T follicular helper cell (primary cell): ENCODE results near the gene UBR3.
"Not testable (repeated sequence)": the region's sequence is repeated elsewhere in the genome, so short reads cannot be mapped to it uniquely, and the experiment has no call there.

ENCODE experiments used
- DNase-seq: peaks from one replicate; pipeline ENCODE4 v3.0.0-alpha.2; 2020; ENCODE audit warnings: low read depth

Gene UBR3

DNA sequence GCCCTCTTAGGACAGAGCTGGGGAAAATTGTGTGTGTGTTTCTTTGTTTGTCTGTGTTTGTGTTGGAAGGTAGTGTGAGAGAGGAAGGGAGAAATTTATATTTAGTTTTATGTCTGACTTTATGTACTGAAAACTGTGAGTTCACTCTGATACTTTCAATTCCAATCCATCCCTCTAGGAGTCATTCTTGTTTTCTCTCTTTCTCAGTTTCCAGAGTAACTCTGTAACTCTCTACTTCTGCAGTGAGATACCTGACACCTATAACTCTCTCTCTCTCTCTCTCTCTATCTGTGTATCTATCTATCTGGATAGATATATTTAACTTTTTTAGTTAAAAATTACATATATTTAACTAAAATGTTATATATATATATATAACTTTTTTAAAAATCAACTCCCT is 128.7 kb downstream of the UBR3 start:
- DNase-seq = no peak

GRCh38 chr2:169957219-169957618 is 130.0 kb downstream of the UBR3 start:
- not testable (repeated sequence) for DNase-seq

DNA sequence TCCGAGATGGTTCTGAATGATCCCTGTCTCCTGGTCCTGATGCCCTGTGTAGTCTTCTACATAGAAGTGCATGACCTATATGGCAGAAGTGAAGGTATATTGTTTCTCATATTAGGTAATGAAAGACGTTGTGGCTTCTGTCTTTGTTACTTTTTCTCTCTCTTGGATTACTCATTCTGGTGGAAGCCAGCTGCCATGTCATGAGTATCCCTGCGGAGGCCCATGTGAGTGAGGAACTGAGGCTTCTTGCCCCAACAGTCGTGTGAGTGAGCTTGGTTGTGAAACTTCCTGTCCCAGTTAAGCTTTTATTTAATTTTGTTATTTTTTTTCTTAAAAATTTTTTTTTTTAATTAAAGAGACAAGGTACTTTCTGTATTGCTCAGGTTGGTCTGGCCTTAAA is 134.7 kb downstream of the UBR3 start:
- DNase-seq = no peak

- DNase-seq = no peak
These were observed 136.5 kb downstream of the UBR3 start for GRCh38 chr2:169963786-169964185.

DNA sequence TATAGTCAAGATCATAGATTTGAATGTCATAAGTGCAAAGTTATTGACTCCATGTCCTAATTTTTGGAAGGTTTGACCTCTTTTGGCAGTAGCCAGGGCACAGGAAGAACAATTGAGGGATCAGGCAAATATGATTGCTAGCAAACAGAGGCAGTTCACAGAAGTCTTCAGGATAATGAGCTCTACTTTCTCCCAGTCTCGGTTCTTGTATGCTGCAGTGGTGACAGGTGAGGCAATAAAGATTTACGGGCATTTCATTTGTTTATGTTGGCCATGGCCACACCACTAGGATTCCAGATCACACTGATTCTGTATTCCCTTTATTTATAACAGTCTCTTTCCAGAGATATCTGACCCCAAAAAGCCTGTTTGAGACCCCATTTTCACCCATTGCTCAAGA is 137.5 kb downstream of the UBR3 start:
- DNase-seq = no peak

GRCh38 chr2:169965495-169965894 is 138.2 kb downstream of the UBR3 start:
- no peak for DNase-seq

DNA sequence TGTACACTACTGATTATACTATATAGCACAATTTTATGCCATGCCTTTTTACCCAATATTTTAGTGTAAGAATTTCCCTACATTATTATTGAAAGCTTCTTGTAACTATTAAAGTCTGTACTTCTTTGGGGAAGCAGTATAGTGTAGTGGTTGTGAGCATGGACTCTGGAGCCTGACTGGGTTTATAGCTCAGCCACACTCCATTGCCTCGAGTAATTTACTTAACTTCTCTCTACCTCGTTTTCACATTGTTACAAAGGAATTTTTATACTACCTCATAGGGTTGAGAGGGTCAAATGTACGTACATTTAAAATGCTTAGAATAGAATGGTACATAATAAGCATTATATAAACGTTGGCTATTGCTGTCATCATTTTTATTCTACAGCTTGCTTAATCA is 139.2 kb downstream of the UBR3 start:
- no peak for DNase-seq

DNA sequence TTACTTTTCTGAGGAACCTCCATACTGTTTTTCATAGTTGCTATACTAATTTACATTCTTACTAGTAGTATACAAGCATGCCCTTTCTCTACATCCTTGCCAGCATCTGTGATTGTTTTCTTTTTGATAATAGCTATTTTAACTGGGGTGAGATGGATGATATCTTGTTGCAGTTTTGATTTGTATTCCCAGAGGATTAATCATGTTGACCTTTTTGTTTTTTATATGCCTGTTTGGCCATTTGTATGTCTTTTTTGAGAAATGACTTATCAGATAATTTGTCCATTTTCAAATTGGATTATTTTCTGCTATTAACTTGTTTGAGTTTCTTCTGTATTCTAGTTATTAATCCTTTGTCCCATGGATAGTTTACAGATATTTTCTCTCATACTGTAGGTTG is 141.5 kb downstream of the UBR3 start:
- DNase-seq = no peak

- no peak for DNase-seq
These were observed 148.0 kb downstream of the UBR3 start for GRCh38 chr2:169975221-169975620.

DNA sequence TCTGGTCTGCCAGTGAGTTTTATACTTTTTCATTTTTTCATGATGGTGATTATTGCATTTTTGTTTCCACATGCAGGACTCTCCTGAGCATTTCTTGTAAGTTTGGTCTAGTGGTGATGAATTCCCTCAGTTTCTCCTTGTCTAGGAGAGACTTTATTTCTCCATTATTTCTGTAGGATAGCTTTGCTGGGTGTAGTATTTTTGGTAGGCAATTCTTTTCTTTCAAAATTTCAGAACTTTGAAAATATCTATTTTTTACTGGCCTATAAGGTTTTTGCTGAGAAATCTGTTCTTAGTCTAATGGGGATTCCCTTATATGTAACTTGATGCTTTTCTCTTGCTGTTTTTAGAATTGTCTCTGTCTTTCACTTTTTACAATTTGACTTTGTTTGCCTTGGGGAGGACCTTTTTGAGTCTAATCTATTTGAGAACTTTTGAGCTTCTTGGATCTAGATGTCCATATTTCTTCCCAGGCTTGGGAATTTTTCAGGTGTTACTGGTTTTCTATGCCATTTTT is 149.1 kb downstream of the UBR3 start:
- DNase-seq = no peak

- no peak for DNase-seq
These were observed 150.3 kb downstream of the UBR3 start for GRCh38 chr2:169977530-169977929.

DNA sequence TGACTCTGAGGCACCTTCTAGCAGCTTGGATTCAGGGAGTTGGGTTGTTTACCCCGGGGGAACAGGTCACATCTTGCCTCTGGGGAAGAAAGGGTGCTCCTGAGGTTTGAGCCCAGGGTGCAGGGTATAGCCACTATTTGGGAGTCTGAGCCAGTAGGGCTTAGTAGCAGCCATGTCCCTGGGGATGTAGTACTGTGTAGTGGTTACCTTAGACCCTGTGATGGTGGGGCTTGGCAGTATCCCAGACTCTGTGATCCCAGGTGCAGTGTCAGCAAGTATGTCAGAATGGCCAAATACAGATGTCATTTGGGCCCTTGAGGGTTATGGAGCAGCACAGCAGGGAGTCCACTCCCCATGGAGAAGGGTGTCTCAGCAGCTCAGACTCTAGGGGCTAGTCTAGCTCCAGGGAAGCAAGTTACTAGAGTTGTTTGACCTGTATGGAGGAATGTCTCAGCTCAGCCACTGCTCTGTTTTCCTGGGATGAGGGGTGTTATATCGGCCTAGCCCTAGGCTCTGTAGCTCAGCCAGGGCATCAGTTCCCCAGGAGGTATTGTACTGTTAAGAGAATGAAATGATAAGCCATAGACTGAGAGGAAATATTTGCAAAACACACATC is 151.3 kb downstream of the UBR3 start:
- no peak for DNase-seq

DNA sequence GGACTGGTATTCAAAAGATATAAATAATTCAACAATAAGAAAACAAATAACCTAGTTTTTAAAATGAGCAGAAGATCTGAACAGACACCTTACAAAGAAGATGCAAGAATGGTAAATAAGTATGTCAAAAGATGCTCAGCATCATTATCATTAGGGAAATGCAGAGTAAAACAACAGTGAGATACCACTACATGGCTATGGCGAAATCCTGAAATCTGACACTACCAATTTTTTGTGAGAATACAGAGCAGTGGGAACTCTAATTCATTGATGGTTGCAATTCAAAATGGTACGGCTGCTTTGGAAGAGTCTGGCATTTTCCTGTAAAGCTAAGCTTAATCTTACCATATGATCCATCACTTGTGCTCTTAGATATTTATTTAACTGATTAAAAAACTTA is 151.8 kb downstream of the UBR3 start:
- no peak for DNase-seq

GRCh38 chr2:169980001-169980400 is 152.7 kb downstream of the UBR3 start:
- no peak for DNase-seq

DNA sequence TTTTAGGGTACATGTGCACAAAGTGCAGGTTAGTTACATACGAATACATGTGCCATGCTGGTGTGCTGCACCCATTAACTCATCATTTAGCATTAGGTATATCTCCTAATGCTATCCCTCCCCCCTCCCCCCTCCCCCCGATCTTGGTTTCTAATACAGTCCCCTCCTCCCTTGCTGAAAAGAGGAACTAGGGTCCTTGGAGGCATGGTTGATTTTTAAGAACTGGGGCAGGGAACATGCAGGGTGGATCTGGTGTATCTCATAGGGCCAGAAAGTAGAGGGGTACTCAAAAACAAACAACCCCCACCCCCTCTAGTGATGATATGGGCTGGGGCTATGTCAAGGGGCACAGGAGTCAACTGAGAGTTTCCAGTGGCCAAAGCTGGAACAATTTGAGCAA is 153.4 kb downstream of the UBR3 start:
- DNase-seq = no peak

DNA sequence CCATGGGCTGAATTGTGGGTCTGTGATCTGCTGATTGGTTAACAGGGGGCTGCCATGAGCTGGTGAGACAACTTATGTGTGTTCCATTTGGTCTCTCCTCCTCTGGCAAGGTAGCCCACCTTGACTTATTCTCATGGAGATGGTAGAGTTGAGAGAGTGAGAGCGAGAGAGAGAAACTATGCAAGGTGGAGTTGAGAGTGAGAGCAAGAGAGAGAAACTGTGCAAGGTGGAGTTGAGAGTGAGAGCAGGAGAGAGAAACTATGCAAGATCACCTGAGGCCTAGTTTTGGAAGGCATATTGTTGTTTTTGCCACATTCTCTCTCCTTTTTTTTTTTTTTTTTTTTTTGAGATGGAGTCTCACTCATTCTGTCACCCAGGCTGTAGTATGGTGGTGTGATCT is 155.7 kb downstream of the UBR3 start:
- no peak for DNase-seq

DNA sequence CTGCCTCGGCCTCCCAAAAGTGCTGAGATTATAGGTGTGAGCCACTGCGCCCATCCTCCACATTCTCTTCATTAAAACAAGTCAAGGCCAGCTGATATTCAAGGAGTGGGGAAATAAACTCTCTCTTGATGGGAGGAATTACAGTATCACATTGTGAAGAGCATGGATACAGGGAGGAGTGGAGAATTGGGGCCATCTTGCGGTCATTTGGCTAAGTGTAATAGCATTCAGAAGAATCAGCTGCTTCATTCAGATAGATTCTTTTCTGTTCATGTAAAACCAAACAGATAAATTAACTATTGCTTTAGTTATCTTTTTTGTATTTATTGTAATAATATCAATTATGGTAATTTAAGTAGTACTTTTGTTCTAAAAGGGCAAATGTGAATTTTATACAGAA is 156.3 kb downstream of the UBR3 start:
- no peak for DNase-seq

- no peak for DNase-seq
These were observed 156.9 kb downstream of the UBR3 start for GRCh38 chr2:169984145-169984544.

DNA sequence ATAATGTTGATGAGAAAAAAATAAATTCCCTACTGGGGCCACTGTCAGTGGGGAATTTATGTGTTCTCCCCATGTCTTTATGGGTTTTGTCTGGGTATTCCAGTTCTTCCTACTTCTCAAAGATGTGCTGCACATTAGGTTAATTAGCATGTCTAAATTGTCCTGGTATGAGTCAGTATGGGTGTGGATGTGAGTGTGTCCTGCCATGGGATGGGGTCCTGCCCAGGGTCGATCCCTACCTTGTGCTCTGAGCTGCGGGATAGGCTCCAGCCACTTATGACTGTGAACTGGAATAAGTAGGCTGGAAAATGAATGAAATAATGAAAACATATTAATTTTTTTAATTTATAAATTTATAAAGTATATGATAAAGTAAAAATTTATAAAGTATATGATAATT is 167.5 kb downstream of the UBR3 start:
- no peak for DNase-seq

GRCh38 chr2:169997140-169997887 is 170.1 kb downstream of the UBR3 start:
- no peak for DNase-seq

DNA sequence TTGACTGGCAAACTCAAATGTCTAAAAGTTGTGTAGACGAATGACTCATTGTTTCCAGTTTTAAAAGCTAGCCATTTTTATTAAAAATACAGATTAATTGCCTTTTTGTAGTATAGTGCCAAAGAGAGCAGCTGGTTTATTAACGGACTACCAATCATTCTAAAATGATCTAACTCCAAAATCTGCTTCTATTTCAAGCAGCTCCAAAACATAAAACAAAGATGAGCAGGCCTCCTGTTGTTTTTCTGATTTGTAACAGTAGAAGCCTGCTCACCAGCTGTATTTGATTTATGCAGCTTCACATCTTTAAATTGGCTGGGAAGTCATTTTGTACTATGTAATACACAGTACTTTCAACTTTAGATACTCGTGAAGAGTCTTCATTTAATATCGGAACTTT is 171.8 kb downstream of the UBR3 start:
- DNase-seq = no peak

DNA sequence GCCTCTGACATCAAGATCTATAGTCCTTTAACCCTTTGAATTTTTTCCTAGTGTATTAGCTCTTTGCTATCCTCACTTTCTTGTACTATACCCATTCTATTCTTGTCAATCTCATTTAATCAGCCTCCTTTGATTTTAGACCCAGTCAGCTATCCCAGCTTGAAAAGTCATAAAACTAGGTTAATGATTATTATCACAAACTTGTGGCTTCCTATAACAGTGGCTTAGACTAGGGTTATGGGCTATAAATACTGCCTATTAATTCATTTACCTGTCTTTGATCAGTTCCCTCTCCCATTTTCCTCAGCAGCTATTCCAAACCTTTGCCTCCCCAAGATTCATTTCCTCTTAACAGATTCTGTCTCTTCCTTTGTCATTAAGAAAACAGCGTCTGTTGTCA is 174.8 kb downstream of the UBR3 start:
- no peak for DNase-seq

GRCh38 chr2:170005702-170006101 is 178.4 kb downstream of the UBR3 start:
- no peak for DNase-seq
